Mucosa of descending colon (tissue), 3 donors: ENCODE results near the gene GTF3C2. TPM values are rescaled to one million over a fixed set of nuclear protein-coding genes. Genes with fewer than 3 reads are reported as not detected.
A peak's percentile ranks its signal among the peaks of the same experiment; 100 is the strongest.

ENCODE experiments used
- ATAC-seq: fragments of 200-7000 bp; cut with Tn5 transposase; one replicate; pipeline ENCODE4 v1.9.1; 2020; ENCODE audit warnings: mild to moderate bottlenecking, moderate library complexity
- DNase-seq, 3 donors: peaks; one replicate each; pipeline ENCODE4 v3.0.0-alpha.2; 2020
- H3K36me3 ChIP-seq: fragments of 200-600 bp; one replicate; pipeline ENCODE4 v1.8.0; 2021; ENCODE audit warnings: low read depth, mild to moderate bottlenecking
- H3K4me1 ChIP-seq: fragments of 200-600 bp; one replicate; pipeline ENCODE4 v1.8.0; 2021; ENCODE audit warnings: low read depth, mild to moderate bottlenecking
- H3K4me3 ChIP-seq: fragments of 200-600 bp; one replicate; pipeline ENCODE4 v1.8.0; 2021; ENCODE audit warnings: mild to moderate bottlenecking
- H3K9me3 ChIP-seq: fragments of 200-600 bp; one replicate; pipeline ENCODE4 v1.8.0; 2021; ENCODE audit warnings: mild to moderate bottlenecking
- CTCF ChIP-seq: fragments of 200-600 bp; IDR thresholded peaks from one replicate; pipeline ENCODE4 v1.8.0; 2022; ENCODE audit warnings: antibody characterized with exemption, mild to moderate bottlenecking
- intact Hi-C, 2 donors: fragments of 100-400 bp; cut with DNase I in 1 of 2; cut with micrococcal nuclease in 1 of 2; formaldehyde crosslinking; loops; one replicate each; pipeline versions ENCODE4 v1.11.0 to v1.11.1; 2022; cut with DNase I, micrococcal nuclease
- long read RNA-seq, 2 donors: library from polyadenylated mRNA; unstranded; transcript quantifications; one replicate each; pipeline ENCODE4 v2.0.0, GENCODE V29; 2019 to 2021
- total RNA-seq, 3 donors: library from RNA; stranded (reverse); fragmentation: NEBNext Ultra II Directional in 2 of 3; extraction: Animal tissue kit (Norgen Biotek cat#: 25700) in 2 of 3; gene quantifications; one replicate each; pipeline versions ENCODE4 v1.2.1 to v1.2.4, GENCODE V29; 2021 to 2023
- donor health status: DM: no; HTN: no; CAD: no; lungs with moderate emphysema.
- donor health status: DM: no; HTN: no; CAD: no.
- donor health status: DM: no; HTN: yes; CAD: no.

Gene GTF3C2
- total RNA-seq: 10 to 100 TPM; 53.7 to 83.5 (median 56.9) TPM
- long read RNA-seq, donor 1, transcript GTF3C2-201 (19 exons, 3,882 nt): major isoform, 19 of 36 reads
- long read RNA-seq, donor 1, partial matches to known transcripts: 6 of 36 reads
- long read RNA-seq, donor 1, other reads (novel, unspliced or antisense): 10 of 36 reads
- long read RNA-seq, donor 2, partial matches to known transcripts: 1 of 4 reads
- long read RNA-seq, donor 2, other reads (novel, unspliced or antisense): 1 of 4 reads

DNA sequence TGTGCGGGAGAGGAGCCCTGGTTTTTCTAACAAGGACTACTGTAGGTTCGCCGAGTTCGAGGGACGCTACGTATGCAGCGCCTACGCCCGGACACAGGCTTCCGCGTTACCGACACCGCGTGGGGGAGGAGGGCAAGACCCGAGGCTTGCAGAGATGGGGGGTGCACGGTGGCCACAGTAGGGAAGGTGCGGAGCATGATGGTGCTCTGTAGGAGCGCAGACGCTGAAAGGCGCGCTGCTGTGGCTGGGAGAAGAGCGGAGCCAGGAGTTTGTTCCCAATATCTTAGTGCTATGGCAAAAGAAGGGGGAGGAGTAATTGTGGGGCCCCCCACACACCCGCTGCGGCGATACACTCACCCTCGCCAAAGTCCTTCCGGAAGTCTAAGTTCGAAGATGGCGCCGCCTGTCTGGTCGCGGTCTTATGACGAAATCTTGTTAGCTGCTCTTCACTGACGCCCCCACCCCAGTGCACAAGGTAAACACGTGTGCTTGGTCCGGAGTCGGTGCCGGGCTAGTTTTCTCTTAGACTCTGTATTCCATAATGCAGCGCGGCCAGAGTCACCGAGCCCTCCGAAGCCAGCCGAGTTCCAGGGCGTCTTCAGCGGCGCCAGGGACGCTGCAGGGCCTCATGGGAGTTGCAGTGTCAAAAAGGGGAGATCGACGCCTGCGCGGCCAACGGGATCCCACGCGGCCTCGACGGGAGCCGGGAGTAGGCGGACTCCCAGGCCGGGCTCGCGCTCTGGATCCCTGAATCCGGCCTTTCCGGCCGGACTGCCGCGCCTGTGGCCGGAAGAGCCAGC is at the start of gene GTF3C2:
Gene GTF3C2, minus strand, starts transcription at position 383 of the 800 bp plus-strand sequence. CDS start 13,210 bp downstream, outside the sequence.
- intact Hi-C loops: no loop called here
- DNase-seq (peak; percentile 95 to 98 (median 96)), ATAC-seq (peak; percentile 93)
- H3K4me3 ChIP-seq: peak within 1 kb of the TSS; percentile 49
- H3K4me1 ChIP-seq: peaks cover 41% of the 10 kb centered on the region
- H3K9me3 ChIP-seq: no peaks in the 10 kb centered on the region
- no peak for TF ChIP-seq CTCF
- no peaks in the 10 kb centered on the region for H3K36me3 ChIP-seq

GRCh38 chr2:27400348-27401135 is 44.0 kb upstream of the GTF3C2 start:
- ATAC-seq (no peak), DNase-seq (no peak)
- no peaks in the 10 kb centered on the region for H3K9me3 ChIP-seq
- intact Hi-C loops: no loop called here
- no peaks in the 10 kb centered on the region for H3K4me1 ChIP-seq
- no peak overlapping the region for H3K4me3 ChIP-seq
- H3K36me3 ChIP-seq: no peaks in the 10 kb centered on the region
- TF ChIP-seq CTCF: no peak

GRCh38 chr2:27398962-27399361 is 42.4 kb upstream of the GTF3C2 start:
- Histone ChIP-seq H3K4me1 (no peaks in the 10 kb centered on the region), H3K4me3 (no peak overlapping the region), H3K36me3 (no peaks in the 10 kb centered on the region), H3K9me3 (no peaks in the 10 kb centered on the region)
- no peak for TF ChIP-seq CTCF
- DNase-seq (no peak), ATAC-seq (no peak)
- intact Hi-C loops: no loop called here

GRCh38 chr2:27393225-27393624 is 36.7 kb upstream of the GTF3C2 start:
- no peaks in the 10 kb centered on the region for H3K4me1 ChIP-seq
- H3K4me3 ChIP-seq: no peak overlapping the region
- intact Hi-C loops: no loop called here
- no peaks in the 10 kb centered on the region for H3K9me3 ChIP-seq
- ATAC-seq (no peak), DNase-seq (no peak)
- no peaks in the 10 kb centered on the region for H3K36me3 ChIP-seq
- no peak for TF ChIP-seq CTCF

DNA sequence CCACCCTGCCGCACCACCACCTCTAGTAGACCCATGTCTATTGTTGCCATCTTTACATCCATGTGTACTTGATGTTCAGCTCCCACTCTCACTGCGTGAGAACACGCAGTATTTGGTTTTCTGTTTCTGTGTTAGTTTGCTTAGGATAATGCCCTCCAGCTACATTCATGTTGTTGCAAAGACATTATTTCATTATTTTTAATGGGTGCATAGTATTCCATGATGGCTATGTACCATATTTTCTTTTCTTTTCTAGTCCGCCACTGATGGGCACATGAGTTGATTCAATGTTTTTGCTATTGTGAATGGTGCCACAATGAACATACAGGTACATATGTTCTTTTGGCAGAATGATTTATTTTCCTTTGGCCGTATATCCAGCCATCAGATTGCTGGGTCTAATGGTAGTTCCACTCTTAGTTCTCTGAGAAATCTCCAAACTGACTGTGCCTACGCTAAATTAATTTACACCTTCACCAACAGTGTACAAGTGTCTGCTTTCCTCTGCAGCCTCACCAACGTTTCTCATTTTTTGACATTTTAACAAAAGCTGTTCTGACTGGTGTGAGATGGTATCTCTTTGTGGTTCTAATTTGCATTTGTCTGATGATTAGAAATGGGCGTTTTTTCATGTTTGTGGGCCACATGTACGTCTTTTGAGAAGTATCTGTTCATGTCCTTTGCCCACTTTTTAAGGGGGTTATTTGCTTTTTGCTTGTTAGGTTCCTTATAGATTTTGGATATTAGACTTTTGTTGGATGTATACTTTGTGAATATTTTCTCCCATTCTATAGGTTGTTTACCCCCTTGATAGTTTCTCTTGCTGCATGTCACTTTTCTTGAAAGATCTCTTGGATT is 34.5 kb upstream of the GTF3C2 start:
- ATAC-seq: no peak
- Histone ChIP-seq H3K9me3 (no peaks in the 10 kb centered on the region), H3K4me1 (no peaks in the 10 kb centered on the region), H3K4me3 (no peak overlapping the region), H3K36me3 (no peaks in the 10 kb centered on the region)
- no peak for DNase-seq
- intact Hi-C loops: no loop called here
- no peak for TF ChIP-seq CTCF
